Tibial nerve (tissue), 4 donors: ENCODE results near the gene RASGRF1.

Experiments
- CTCF ChIP-seq, 5 experiments: fragments of 200-600 bp in 3 of 5; fragments of 450-650 bp in 2 of 5; sonication (generic) in 3 of 5; IDR thresholded peaks; one replicate each; pipeline ENCODE4 v1.5.1; 2016 to 2019; ENCODE audit warnings: antibody characterized with exemption in 5 of 5, mild to moderate bottlenecking in 3 of 5, moderate library complexity in 2 of 5
- EP300 ChIP-seq, 2 donors: sonication (generic); formaldehyde crosslinking; IDR thresholded peaks; one replicate each; pipeline ENCODE4 v1.6.1; 2017; ENCODE audit warnings: antibody characterized with exemption in 2 of 2, mild to moderate bottlenecking in 1 of 2
- POLR2A ChIP-seq, 2 donors: fragments of 450-650 bp; IDR thresholded peaks; one replicate each; pipeline ENCODE4 v1.6.1; 2017; ENCODE audit warnings: antibody characterized with exemption in 2 of 2, mild to moderate bottlenecking in 2 of 2, moderate library complexity in 2 of 2

- TF ChIP-seq CTCF (IDR thresholded peaks at IDR 0.05) (no peak), EP300 (IDR thresholded peaks at IDR 0.05) (no peak), POLR2A (IDR thresholded peaks at IDR 0.05) (no peak)
These were observed 143.1 kb downstream of the RASGRF1 start for GRCh38 chr15:78947506-78947905.
